Cardiac fibroblast (primary cell): ENCODE measurements around the gene KRTAP5-7.

Experiments
- DNase-seq, 2 donors: peaks; one replicate each; pipeline versions ENCODE4 v3.0.0 to v3.0.0-alpha.2; 2010; ENCODE audit warnings: low read depth in 2 of 2
- H3K4me3 ChIP-seq, 2 donors: replicated peaks in 1 of 2; 1 replicate in 1 of 2; 2 replicates in 1 of 2; pipeline ENCODE4 v1.5.1; 2011; ENCODE audit warnings: low read depth in 2 of 2, low read length in 2 of 2, mild to moderate bottlenecking in 2 of 2, moderate library complexity in 1 of 2
- TF ChIP-seq, protein P1 (sequence below): IDR thresholded peaks from one replicate; pipeline ENCODE4 v1.5.1; 2011; ENCODE audit warnings: low read depth, mild to moderate bottlenecking, low read length, inconsistent platforms

The KRTAP5-7 gene

DNA sequence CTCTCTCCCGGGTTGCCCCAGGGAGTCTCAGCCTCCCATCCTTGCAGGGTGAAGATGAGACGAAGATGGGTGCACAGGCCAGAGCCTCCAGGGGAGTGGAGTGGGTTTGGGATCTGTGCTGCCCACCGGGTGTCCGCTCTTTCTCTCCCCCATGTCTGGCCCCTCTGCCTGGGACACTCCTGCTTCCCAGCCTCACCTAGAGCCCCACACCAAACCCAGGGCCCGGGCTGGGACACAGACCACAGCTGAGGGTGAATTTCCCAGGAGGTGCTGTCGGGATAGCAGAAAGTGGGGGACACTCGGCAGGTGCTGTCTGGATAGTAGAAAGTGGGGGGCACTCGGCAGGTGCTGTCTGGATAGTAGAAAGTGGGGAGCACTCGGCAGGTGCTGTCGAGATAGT, 25.0 kb upstream of the KRTAP5-7 start:
- no peak overlapping the region for H3K4me3 ChIP-seq
- TF ChIP-seq, protein P1, sequence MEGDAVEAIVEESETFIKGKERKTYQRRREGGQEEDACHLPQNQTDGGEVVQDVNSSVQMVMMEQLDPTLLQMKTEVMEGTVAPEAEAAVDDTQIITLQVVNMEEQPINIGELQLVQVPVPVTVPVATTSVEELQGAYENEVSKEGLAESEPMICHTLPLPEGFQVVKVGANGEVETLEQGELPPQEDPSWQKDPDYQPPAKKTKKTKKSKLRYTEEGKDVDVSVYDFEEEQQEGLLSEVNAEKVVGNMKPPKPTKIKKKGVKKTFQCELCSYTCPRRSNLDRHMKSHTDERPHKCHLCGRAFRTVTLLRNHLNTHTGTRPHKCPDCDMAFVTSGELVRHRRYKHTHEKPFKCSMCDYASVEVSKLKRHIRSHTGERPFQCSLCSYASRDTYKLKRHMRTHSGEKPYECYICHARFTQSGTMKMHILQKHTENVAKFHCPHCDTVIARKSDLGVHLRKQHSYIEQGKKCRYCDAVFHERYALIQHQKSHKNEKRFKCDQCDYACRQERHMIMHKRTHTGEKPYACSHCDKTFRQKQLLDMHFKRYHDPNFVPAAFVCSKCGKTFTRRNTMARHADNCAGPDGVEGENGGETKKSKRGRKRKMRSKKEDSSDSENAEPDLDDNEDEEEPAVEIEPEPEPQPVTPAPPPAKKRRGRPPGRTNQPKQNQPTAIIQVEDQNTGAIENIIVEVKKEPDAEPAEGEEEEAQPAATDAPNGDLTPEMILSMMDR, result no peak
- no peak for DNase-seq

DNA sequence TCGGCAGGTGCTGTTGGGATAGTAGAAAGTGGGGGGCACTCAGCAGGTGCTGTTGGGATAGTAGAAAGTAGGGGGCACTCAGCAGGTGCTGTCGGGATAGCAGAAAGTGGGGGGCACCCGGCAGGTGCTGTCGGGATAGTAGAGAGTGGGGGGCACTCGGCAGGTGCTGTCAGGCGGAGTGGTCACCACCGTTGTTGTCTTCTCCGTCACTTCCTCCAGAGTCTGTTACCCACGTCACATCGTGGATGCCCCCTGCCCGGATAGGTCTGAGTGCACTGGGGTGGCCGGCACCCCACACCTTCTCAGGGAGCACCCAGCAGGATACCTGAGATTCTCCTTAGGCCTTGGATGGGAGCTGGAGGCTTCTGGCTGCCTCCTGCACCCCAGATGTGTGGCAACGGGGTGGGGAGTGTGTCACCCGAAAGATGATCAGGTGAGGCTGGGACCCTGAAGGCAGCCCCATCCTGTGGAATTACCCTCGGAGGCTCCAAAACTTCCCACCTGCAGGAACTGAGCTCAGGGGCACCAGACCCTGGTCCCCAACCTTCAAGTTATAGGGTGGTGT, 24.1 kb upstream of the KRTAP5-7 start:
- DNase-seq, result no peak
- TF ChIP-seq, protein P1, result no peak
- no peak overlapping the region for H3K4me3 ChIP-seq

DNA sequence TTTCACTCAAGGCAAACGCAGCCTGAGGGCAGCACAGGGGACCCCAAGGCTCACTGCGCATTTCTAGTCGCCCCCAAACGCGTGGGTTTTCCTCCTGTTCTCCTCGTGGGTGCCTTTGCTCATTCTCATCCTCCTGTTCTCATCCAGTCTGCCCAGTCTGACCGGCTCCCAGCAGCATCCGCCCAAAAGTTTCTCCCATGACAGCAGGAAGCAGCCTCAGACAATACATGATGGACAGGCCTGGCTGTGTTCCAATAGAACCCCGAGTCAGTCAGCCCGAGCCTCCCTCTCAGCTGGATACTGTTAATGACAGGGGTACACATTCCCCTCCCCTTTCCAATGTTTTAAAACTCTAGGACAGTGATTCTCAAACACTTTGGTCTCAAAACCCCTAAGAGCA, 22.5 kb upstream of the KRTAP5-7 start:
- no peak overlapping the region for H3K4me3 ChIP-seq
- no peak for DNase-seq
- TF ChIP-seq, protein P1, result no peak

DNA sequence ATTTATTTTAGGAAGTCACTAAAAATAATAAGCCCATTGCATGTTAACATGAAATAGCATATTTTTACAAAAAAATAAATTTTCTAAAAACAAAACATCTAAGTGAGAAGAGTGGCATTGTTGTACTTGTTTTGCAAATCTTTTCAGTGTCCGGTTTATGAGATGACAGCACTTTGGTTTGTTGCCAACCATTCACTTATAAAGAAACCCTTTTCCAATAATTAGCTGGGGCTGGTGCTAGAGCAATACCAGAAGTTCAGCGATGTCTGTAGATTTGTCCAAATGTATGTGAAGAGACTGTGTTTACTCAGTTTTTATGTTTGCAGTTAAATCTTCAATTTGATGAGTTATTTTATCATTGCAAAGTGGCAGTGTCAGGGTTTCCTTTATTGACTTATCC, 22.1 kb upstream of the KRTAP5-7 start:
- TF ChIP-seq, protein P1, result no peak
- no peak overlapping the region for H3K4me3 ChIP-seq
- no peak for DNase-seq

DNA sequence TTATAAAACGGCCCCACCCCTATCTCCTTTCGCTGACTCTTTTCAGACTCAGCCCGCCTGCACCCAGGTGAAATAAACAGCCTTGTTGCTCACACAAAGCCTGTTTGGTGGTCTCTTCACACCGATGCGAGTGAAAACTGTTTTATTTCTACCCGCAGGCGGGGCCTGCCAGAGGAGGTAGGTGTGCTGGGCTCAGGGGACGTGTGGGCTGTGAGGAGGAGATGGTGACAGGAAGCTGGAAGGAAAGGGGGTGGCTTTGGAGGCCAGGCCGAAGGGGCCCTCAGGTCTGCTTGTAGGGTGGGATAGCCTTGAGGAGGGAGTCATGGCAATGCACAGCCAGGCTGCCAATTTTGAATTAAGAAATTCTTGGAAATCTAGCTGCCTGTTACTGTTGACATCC, 21.3 kb upstream of the KRTAP5-7 start:
- TF ChIP-seq, protein P1, result no peak
- no peak for DNase-seq
- H3K4me3 ChIP-seq, result no peak overlapping the region

DNA sequence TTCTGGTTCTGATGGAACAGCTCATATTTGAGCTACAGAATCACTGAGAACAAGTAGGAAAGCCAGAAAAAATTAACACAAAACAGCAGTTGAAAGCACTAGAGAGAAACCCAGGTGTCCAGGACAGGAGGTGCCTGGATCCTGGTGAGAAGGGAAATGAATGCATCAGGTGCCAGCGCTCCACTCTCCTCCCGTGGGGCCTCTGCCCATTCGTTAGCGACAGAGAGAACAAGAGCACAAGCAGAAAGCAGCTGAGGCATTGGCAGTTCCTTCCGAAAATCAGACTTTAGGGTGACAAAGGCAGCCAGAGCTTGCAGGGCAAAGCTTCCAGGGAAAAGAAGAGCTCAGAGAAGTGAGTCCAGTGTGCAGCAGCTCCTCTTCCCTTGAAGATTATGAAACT, 20.0 kb upstream of the KRTAP5-7 start:
- DNase-seq, result no peak
- H3K4me3 ChIP-seq, result no peak overlapping the region
- TF ChIP-seq, protein P1, result no peak
